OCI-LY1 (cell line): ENCODE results near the gene ASB7.

Source experiments
- H2AFZ ChIP-seq: fragments of 200-600 bp; sonication (generic), shearing (Covaris generic); 2 replicates; pipeline ENCODE4 v1.6.0; 2014; ENCODE audit warnings: antibody characterized with exemption, mild to moderate bottlenecking, low read length
- H3F3A ChIP-seq: fragments of 200-600 bp; sonication (generic), shearing (Covaris generic); 2 replicates; pipeline ENCODE4 v1.6.0; 2014; ENCODE audit warnings: mild to moderate bottlenecking, antibody characterized with exemption, low read length, moderate library complexity; ENCODE audit not compliant: insufficient read depth
- H3K27ac ChIP-seq: fragments of 200-600 bp; sonication (generic); 2 replicates; pipeline ENCODE4 v1.5.1; 2014; ENCODE audit warnings: low read length, mixed run types, mild to moderate bottlenecking, low read depth; ENCODE audit not compliant: poor library complexity, severe bottlenecking
- H3K27me3 ChIP-seq: fragments of 200-600 bp; sonication (generic); 2 replicates; pipeline ENCODE4 v1.6.0; 2014; ENCODE audit warnings: antibody characterized with exemption, mild to moderate bottlenecking, low read length, moderate library complexity; ENCODE audit not compliant: insufficient read depth
- H3K36me3 ChIP-seq: fragments of 200-600 bp; sonication (generic); 2 replicates; pipeline ENCODE4 v1.6.1; 2014; ENCODE audit warnings: mild to moderate bottlenecking, antibody characterized with exemption, low read length, moderate library complexity, mixed read lengths; ENCODE audit not compliant: insufficient read depth
- H3K4me1 ChIP-seq: fragments of 200-600 bp; sonication (generic); 2 replicates; pipeline ENCODE4 v1.5.1; 2014; ENCODE audit warnings: mild to moderate bottlenecking, low read length, moderate library complexity; ENCODE audit not compliant: insufficient read depth, severe bottlenecking
- H3K4me2 ChIP-seq: fragments of 200-600 bp; sonication (generic), shearing (Covaris generic); 2 replicates; pipeline ENCODE4 v1.6.1; 2014; ENCODE audit warnings: low read length
- H3K4me3 ChIP-seq: fragments of 200-600 bp; sonication (generic); 2 replicates; pipeline ENCODE4 v1.5.1; 2014; ENCODE audit warnings: low read length, low read depth, mild to moderate bottlenecking, mixed read lengths; ENCODE audit not compliant: poor library complexity, severe bottlenecking
- H3K79me2 ChIP-seq: fragments of 200-600 bp; shearing (Covaris generic); 2 replicates; pipeline ENCODE4 v1.6.1; 2016; ENCODE audit warnings: mixed run types, low read length, mixed read lengths; ENCODE audit not compliant: insufficient read depth
- H3K9ac ChIP-seq: fragments of 200-600 bp; sonication (generic), shearing (Covaris generic); 2 replicates; pipeline ENCODE4 v1.6.1; 2014; ENCODE audit warnings: mild to moderate bottlenecking, low read length, mixed read lengths
- H3K9me2 ChIP-seq: fragments of 200-600 bp; sonication (generic), shearing (Covaris generic); 2 replicates; pipeline ENCODE4 v1.6.1; 2014; ENCODE audit warnings: low read depth, mild to moderate bottlenecking, low read length, mixed read lengths
- H3K9me3 ChIP-seq: fragments of 200-600 bp; shearing (Covaris generic); 2 replicates; pipeline ENCODE4 v1.6.1; 2014; ENCODE audit warnings: low read length, mixed read lengths
- H4K20me1 ChIP-seq: fragments of 200-600 bp; sonication (generic), shearing (Covaris generic); 2 replicates; pipeline ENCODE4 v1.6.0; 2016; ENCODE audit warnings: mild to moderate bottlenecking, low read length; ENCODE audit not compliant: insufficient read depth
- CTCF ChIP-seq: fragments of 200-600 bp; sonication (generic), shearing (Covaris generic); IDR thresholded peaks from 2 replicates; pipeline ENCODE4 v1.5.1; 2017; ENCODE audit warnings: mild to moderate bottlenecking, antibody characterized with exemption, low read length, moderate library complexity, mixed read lengths
- EZH2 ChIP-seq: fragments of 200-600 bp; sonication (generic), shearing (Covaris generic); IDR thresholded peaks from 2 replicates; pipeline ENCODE4 v1.8.0; 2017; ENCODE audit warnings: borderline replicate concordance, mixed run types, mild to moderate bottlenecking, antibody characterized with exemption, low read length, moderate library complexity, mixed read lengths

The ASB7 gene

DNA sequence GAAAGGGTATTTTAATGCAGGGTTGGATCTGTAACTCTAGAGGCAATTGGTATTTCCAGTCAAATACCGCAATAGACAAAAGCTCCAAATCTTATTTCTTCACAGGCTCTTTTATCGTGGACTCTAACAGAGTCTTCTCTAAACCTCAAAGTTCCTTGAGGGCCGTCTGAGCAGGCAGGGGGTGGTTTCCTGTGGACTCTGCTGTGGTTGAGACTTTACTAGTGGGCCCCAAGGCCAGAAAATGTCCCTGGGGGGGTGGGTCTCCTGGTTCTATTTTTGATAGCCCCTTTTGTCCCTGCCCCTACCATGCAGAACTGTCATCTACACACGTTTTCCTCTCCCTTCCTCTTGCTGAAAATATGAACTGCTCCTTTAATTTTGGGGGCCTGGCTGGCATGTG is 80.1 kb downstream of the ASB7 start:
- Histone ChIP-seq H3K9ac (no peak overlapping the region), H3K36me3 (no peaks in the 10 kb centered on the region), H3K4me2 (no peak overlapping the region), H4K20me1 (no peaks in the 10 kb centered on the region), H3K4me3 (no peak overlapping the region), H2AFZ (no peak overlapping the region), H3K27ac (no peak overlapping the region), H3K27me3 (no peaks in the 10 kb centered on the region; the same call in 1 of the 2 replicates), H3F3A (no peaks in the 10 kb centered on the region), H3K79me2 (no peaks in the 10 kb centered on the region), H3K9me3 (no peaks in the 10 kb centered on the region), H3K4me1 (no peaks in the 10 kb centered on the region), H3K9me2 (no peaks in the 10 kb centered on the region)
- TF ChIP-seq EZH2: no peak
- TF ChIP-seq CTCF: no peak

GRCh38 chr15:100683434-100683833 is 81.0 kb downstream of the ASB7 start:
- H3K36me3 ChIP-seq: no peaks in the 10 kb centered on the region
- H3F3A ChIP-seq: no peaks in the 10 kb centered on the region
- no peak overlapping the region for H3K27ac ChIP-seq
- H2AFZ ChIP-seq: no peak overlapping the region
- no peaks in the 10 kb centered on the region for H4K20me1 ChIP-seq
- H3K4me2 ChIP-seq: no peak overlapping the region
- no peak for TF ChIP-seq CTCF
- TF ChIP-seq EZH2: no peak
- H3K4me3 ChIP-seq: no peak overlapping the region
- no peaks in the 10 kb centered on the region for H3K9me2 ChIP-seq
- no peak overlapping the region for H3K9ac ChIP-seq
- H3K4me1 ChIP-seq: no peaks in the 10 kb centered on the region
- no peaks in the 10 kb centered on the region for H3K9me3 ChIP-seq
- H3K27me3 ChIP-seq: no peaks in the 10 kb centered on the region; the same call in 1 of the 2 replicates
- H3K79me2 ChIP-seq: no peaks in the 10 kb centered on the region

DNA sequence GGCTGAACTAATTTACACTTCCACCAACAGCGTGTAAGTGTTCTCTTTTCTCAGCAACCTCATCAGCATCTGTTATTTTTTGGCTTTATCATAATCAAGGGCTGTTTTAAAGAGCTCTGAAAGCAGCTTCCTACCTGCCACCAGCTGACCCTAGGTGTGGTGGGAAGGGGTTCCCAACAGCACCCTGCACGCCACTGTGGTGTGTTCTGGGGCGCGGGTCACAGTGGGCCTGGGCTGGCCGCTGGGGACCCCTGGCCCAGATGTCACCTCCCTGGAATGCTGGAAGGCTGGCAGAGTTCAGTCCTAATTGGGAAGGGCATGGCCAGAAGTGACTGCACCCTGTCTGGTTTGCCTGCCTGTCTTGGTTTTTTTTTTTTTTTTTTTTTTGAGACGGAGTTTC is 82.2 kb downstream of the ASB7 start:
- Histone ChIP-seq H3K27ac (no peak overlapping the region), H3K9me2 (no peaks in the 10 kb centered on the region), H3F3A (no peaks in the 10 kb centered on the region), H3K4me2 (no peak overlapping the region), H3K9me3 (no peaks in the 10 kb centered on the region), H2AFZ (no peak overlapping the region), H3K27me3 (no peaks in the 10 kb centered on the region; the same call in 1 of the 2 replicates), H3K79me2 (no peaks in the 10 kb centered on the region), H3K36me3 (no peaks in the 10 kb centered on the region), H3K4me3 (no peak overlapping the region), H3K9ac (no peak overlapping the region), H3K4me1 (no peaks in the 10 kb centered on the region), H4K20me1 (no peaks in the 10 kb centered on the region)
- TF ChIP-seq CTCF (no peak), EZH2 (no peak)
